ENCODE measurements around the gene MORC1. TPM values are rescaled to one million over a fixed set of nuclear protein-coding genes. Genes with fewer than 3 reads are reported as not detected.

MORC1 gene
- total RNA-seq, 1 donor, result not detected

DNA sequence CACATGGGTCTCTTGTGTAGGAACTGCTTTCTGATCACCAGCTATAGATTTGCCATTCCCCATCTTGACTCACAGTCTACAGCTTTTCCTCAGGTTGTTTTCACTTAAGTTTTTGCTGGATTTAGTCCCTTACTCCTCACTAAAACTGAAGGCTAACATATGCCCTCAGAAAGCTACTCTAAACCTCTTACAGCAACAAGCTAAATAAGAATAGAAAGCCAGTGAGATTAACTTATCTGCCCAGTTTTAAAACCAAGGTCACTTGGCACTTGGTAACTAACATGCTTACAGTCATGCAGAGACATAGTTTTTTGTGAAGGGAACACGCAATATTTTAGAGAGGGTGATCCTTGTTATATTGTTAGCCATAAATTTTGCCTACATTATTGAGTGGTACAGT, 164.2 kb downstream of the MORC1 start, which contains the start of gene GUCA1C:
Gene GUCA1C, minus strand, starts transcription at position 180 of the 400 bp plus-strand sequence. Its CDS starts 117 bp downstream, at position 63.
- Histone ChIP-seq H3K4me1 (ENCODE audit: insufficient read depth, low read length) (no peaks in the 10 kb centered on the region), H3K36me3 (ENCODE audit: insufficient read depth, low read length) (no peaks in the 10 kb centered on the region), H3K4me3 (ENCODE audit: insufficient read depth, low read length) (no peak within 1 kb of the TSS), H3K4me2 (ENCODE audit: insufficient read depth, low read length) (no peak within 1 kb of the TSS), H3K79me2 (ENCODE audit: insufficient read depth, low read length) (no peaks in the 10 kb centered on the region), H2AFZ (ENCODE audit: low read length) (no peak within 1 kb of the TSS), H4K20me1 (ENCODE audit: insufficient read depth, low read length) (no peaks in the 10 kb centered on the region), H3K27ac (ENCODE audit: low read depth, low read length) (no peak within 1 kb of the TSS), H3K27me3 (ENCODE audit: insufficient read depth, low read length) (no peaks in the 10 kb centered on the region), H3K9me3 (ENCODE audit: low read depth, low read length) (no peaks in the 10 kb centered on the region)
- DNase-seq (ENCODE audit: insufficient read length, low spot score, missing footprints), result no peak
- TF ChIP-seq, protein P1, sequence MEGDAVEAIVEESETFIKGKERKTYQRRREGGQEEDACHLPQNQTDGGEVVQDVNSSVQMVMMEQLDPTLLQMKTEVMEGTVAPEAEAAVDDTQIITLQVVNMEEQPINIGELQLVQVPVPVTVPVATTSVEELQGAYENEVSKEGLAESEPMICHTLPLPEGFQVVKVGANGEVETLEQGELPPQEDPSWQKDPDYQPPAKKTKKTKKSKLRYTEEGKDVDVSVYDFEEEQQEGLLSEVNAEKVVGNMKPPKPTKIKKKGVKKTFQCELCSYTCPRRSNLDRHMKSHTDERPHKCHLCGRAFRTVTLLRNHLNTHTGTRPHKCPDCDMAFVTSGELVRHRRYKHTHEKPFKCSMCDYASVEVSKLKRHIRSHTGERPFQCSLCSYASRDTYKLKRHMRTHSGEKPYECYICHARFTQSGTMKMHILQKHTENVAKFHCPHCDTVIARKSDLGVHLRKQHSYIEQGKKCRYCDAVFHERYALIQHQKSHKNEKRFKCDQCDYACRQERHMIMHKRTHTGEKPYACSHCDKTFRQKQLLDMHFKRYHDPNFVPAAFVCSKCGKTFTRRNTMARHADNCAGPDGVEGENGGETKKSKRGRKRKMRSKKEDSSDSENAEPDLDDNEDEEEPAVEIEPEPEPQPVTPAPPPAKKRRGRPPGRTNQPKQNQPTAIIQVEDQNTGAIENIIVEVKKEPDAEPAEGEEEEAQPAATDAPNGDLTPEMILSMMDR (IDR thresholded peaks at IDR 0.05; ENCODE audit: extremely low read depth, low read depth, low read length), result no peak

DNA sequence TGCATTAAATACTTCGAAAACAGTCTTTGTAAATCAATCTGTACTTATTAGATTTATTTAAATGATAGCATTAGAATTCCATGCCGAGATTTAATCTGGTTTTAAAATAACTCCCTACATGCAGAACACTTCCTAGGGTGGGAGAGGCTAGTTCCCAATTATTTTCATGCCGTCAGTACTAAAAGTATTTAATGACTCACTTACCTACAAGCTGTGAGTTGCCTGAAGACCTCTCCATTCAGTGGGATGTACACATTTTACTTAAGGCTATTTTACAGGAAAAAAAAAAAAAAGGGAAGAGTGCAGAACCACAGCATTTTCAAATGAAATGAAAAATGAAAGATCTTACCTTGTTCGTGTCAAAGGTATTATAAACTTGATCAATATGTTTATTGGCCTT, 164.7 kb downstream of the MORC1 start:
- no peak for DNase-seq (ENCODE audit: insufficient read length, low spot score, missing footprints)
- H3K27ac ChIP-seq (ENCODE audit: low read depth, low read length), result no peak overlapping the region
- H4K20me1 ChIP-seq (ENCODE audit: insufficient read depth, low read length), result no peaks in the 10 kb centered on the region
- H3K36me3 ChIP-seq (ENCODE audit: insufficient read depth, low read length), result no peaks in the 10 kb centered on the region
- no peaks in the 10 kb centered on the region for H3K9me3 ChIP-seq (ENCODE audit: low read depth, low read length)
- H3K79me2 ChIP-seq (ENCODE audit: insufficient read depth, low read length), result no peaks in the 10 kb centered on the region
- no peak overlapping the region for H2AFZ ChIP-seq (ENCODE audit: low read length)
- H3K4me3 ChIP-seq (ENCODE audit: insufficient read depth, low read length), result no peak overlapping the region
- H3K4me1 ChIP-seq (ENCODE audit: insufficient read depth, low read length), result no peaks in the 10 kb centered on the region
- TF ChIP-seq, protein P1 (IDR thresholded peaks at IDR 0.05; ENCODE audit: extremely low read depth, low read depth, low read length), result no peak
- H3K27me3 ChIP-seq (ENCODE audit: insufficient read depth, low read length), result no peaks in the 10 kb centered on the region
- H3K4me2 ChIP-seq (ENCODE audit: insufficient read depth, low read length), result no peak overlapping the region

DNA sequence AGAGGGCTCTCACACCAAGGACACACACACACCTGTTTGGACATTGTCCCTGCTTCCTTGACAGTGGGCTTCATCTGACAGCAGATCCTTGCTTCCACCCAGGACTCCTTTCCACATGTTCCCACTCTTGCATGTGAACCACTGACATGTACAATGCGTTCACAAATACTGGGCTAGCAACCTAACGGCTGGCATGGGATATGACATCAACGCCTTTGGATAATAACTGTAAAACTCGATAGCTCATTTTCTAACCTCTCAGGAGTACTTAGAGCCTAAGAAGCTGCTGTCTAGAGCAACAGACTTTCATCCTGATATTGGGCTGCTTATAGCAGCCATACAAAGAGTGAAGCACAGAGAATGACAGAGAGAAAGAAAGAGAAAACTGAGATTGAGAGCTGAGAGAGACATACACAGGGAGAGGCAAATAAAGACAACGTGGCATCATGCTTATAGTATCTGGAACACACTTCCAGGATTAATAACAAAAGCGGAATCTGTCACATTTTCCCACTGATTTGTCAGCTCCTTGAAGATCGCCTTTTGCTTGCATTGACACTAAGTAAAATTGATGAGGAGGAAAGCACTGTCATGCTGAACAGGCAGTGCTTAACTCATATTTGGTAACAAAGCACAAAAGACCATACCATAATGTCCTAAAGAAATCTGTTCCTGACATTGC, 166.0 kb downstream of the MORC1 start:
- Histone ChIP-seq H3K4me1 (ENCODE audit: insufficient read depth, low read length) (no peaks in the 10 kb centered on the region), H3K4me3 (ENCODE audit: insufficient read depth, low read length) (no peak overlapping the region), H2AFZ (ENCODE audit: low read length) (no peak overlapping the region), H3K27ac (ENCODE audit: low read depth, low read length) (no peak overlapping the region), H3K27me3 (ENCODE audit: insufficient read depth, low read length) (no peaks in the 10 kb centered on the region), H3K79me2 (ENCODE audit: insufficient read depth, low read length) (no peaks in the 10 kb centered on the region), H4K20me1 (ENCODE audit: insufficient read depth, low read length) (no peaks in the 10 kb centered on the region), H3K4me2 (ENCODE audit: insufficient read depth, low read length) (no peak overlapping the region), H3K36me3 (ENCODE audit: insufficient read depth, low read length) (no peaks in the 10 kb centered on the region), H3K9me3 (ENCODE audit: low read depth, low read length) (no peaks in the 10 kb centered on the region)
- TF ChIP-seq, protein P1 (IDR thresholded peaks at IDR 0.05; ENCODE audit: extremely low read depth, low read depth, low read length), result no peak
- DNase-seq (ENCODE audit: insufficient read length, low spot score, missing footprints), result no peak

DNA sequence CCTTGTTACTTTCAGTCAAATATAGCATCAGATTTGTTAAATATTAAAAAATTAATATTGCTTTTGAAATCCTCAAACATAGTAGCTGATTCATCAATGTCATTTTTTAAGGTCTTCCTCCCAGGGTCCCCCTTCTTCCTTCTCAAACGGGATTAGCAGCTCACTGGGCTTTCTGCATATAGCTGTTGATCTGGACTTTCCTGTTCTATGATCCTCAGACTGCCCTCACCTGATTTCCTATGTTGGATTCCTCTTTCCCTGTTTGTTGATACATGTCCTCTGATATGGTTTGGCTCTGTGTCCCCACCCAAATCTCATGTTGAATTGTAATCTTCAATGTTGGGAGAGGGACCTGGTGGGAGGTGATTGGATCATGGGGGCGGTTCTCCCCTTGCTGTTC, 170.1 kb downstream of the MORC1 start:
- H3K36me3 ChIP-seq (ENCODE audit: insufficient read depth, low read length), result no peaks in the 10 kb centered on the region
- no peaks in the 10 kb centered on the region for H3K4me1 ChIP-seq (ENCODE audit: insufficient read depth, low read length)
- no peaks in the 10 kb centered on the region for H3K9me3 ChIP-seq (ENCODE audit: low read depth, low read length)
- TF ChIP-seq, protein P1 (IDR thresholded peaks at IDR 0.05; ENCODE audit: extremely low read depth, low read depth, low read length), result no peak
- no peak overlapping the region for H3K4me3 ChIP-seq (ENCODE audit: insufficient read depth, low read length)
- H3K27ac ChIP-seq (ENCODE audit: low read depth, low read length), result no peak overlapping the region
- no peak overlapping the region for H2AFZ ChIP-seq (ENCODE audit: low read length)
- no peaks in the 10 kb centered on the region for H4K20me1 ChIP-seq (ENCODE audit: insufficient read depth, low read length)
- H3K79me2 ChIP-seq (ENCODE audit: insufficient read depth, low read length), result no peaks in the 10 kb centered on the region
- H3K4me2 ChIP-seq (ENCODE audit: insufficient read depth, low read length), result no peak overlapping the region
- DNase-seq (ENCODE audit: insufficient read length, low spot score, missing footprints), result no peak
- H3K27me3 ChIP-seq (ENCODE audit: insufficient read depth, low read length), result no peaks in the 10 kb centered on the region

All from osteoblast (primary cell).